Measurements from ENCODE around the gene PSMD4.
A peak's percentile ranks its signal among the peaks of the same experiment; 100 is the strongest.
"Not testable (repeated sequence)": the region's sequence is repeated elsewhere in the genome, so short reads cannot be mapped to it uniquely, and the experiment has no call there.

PSMD4 gene

DNA sequence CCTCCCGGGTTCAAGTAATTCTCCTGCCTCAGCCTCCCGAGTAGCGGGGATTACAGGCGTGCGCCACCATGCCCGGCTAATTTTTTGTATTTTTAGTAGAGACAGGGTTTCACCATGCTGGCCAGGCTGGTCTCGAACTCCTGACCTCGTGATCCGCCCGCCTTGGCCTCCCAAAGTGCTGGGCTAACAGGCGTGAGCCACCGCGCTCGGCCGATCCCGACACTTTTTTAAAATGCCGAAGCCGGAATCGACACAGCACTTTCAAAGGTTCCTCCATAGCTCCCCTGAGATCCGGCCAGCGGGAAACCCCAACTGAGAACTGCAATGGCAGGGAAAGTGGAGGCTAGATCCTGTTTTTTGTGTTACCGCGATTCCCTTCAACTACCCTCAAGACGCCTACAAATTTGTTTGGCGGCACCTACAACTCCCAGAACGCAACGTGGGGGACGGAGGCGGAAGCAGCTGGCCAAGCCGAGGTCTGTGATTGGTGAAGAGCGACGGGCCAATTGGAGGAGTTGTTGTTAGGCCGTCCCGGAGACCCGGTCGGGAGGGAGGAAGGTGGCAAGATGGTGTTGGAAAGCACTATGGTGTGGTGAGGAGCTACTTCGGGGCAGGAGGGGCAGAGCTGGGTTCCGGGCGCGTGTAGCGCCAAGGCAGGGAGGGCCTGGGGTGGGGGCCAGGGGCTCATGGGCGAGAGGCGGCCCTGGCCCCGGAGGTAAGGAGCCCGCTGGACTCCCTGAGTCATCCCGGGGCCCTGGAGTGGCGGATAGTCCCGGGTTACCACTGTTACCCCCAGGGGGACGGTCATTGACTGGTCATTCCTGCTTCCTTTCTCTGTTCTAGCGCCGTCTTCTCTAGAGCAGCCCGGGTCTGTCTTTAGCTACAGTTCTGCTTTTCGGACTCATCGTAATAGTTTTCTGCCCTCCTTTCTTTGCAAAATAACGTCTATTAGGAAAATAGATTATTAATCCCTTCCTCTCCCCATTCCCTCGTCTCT lies at the start of gene PSMD4:
TSS of gene PSMD4 (plus strand) at position 518 of the 997 bp plus-strand sequence. CDS start at position 567, 49 bp downstream.
- Histone ChIP-seq H3K9me3 (ENCODE audit: control insufficient read depth in 1 of 2, low read length in 2 of 2) (no peaks in the 10 kb centered on the region), H3K27ac (ENCODE audit: low read depth, low read length) (peak within 1 kb of the TSS; percentile 63), H3K27me3 (ENCODE audit: control insufficient read depth in 1 of 2, insufficient read depth in 2 of 2, low read length in 2 of 2) (no peaks in the 10 kb centered on the region), H3K36me3 (ENCODE audit: control insufficient read depth in 1 of 2, insufficient read depth in 2 of 2, low read length in 2 of 2) (peaks cover 2 to 3% of the 10 kb centered on the region in 2 donors), H3K4me1 (ENCODE audit: control insufficient read depth in 1 of 2, insufficient read depth in 2 of 2, low read length in 2 of 2) (peaks cover 8 to 10% of the 10 kb centered on the region in 2 donors), H3K4me3 (ENCODE audit: low read depth in 1 of 2, low read length in 2 of 2) (peak within 1 kb of the TSS; percentile 86 to 97), H3K9ac (ENCODE audit: low read depth in 1 of 2, low read length in 2 of 2) (peak within 1 kb of the TSS; percentile 87 to 95)

GRCh38 chr1:151205381-151205965 lies 49.1 kb upstream of the PSMD4 start:
- H3K27ac ChIP-seq (ENCODE audit: low read depth, low read length); H3K4me3 ChIP-seq (ENCODE audit: low read depth in 1 of 2, low read length in 2 of 2); H3K9ac ChIP-seq (ENCODE audit: low read depth in 1 of 2, low read length in 2 of 2); H3K4me1 ChIP-seq (ENCODE audit: control insufficient read depth in 1 of 2, insufficient read depth in 2 of 2, low read length in 2 of 2); H3K9me3 ChIP-seq (ENCODE audit: control insufficient read depth in 1 of 2, low read length in 2 of 2); H3K27me3 ChIP-seq (ENCODE audit: control insufficient read depth in 1 of 2, insufficient read depth in 2 of 2, low read length in 2 of 2): not testable (repeated sequence)
- peaks cover 0 to 47% of the 10 kb centered on the region in 2 donors for H3K36me3 ChIP-seq (ENCODE audit: control insufficient read depth in 1 of 2, insufficient read depth in 2 of 2, low read length in 2 of 2)

DNA sequence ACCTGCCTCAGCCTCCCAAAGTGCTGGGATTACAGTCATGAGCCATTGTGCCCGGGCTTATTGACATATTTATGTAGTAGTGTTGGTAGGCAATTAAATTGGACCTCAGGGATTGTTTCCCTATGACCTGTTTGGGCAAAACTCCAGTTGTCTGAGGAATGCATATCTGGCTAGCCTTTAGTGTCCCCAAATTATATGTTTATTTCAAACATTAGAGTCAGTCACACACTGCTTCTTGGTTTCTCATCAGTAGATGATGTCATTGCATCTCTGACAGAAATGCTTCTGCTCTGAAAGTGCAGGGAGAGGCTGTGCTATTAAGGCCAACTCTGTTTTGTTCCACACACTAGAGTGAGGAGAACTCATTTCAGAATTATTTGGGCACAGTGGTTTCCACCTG lies 43.7 kb upstream of the PSMD4 start:
- no peaks in the 10 kb centered on the region for H3K9me3 ChIP-seq (ENCODE audit: control insufficient read depth in 1 of 2, low read length in 2 of 2)
- H3K4me3 ChIP-seq (ENCODE audit: low read depth in 1 of 2, low read length in 2 of 2): no peak overlapping the region
- no peaks in the 10 kb centered on the region for H3K4me1 ChIP-seq (ENCODE audit: control insufficient read depth in 1 of 2, insufficient read depth in 2 of 2, low read length in 2 of 2)
- peaks cover 0 to 44% of the 10 kb centered on the region in 2 donors for H3K36me3 ChIP-seq (ENCODE audit: control insufficient read depth in 1 of 2, insufficient read depth in 2 of 2, low read length in 2 of 2)
- no peak overlapping the region for H3K27ac ChIP-seq (ENCODE audit: low read depth, low read length)
- H3K9ac ChIP-seq (ENCODE audit: low read depth in 1 of 2, low read length in 2 of 2): no peak overlapping the region
- H3K27me3 ChIP-seq (ENCODE audit: control insufficient read depth in 1 of 2, insufficient read depth in 2 of 2, low read length in 2 of 2): no peaks in the 10 kb centered on the region

DNA sequence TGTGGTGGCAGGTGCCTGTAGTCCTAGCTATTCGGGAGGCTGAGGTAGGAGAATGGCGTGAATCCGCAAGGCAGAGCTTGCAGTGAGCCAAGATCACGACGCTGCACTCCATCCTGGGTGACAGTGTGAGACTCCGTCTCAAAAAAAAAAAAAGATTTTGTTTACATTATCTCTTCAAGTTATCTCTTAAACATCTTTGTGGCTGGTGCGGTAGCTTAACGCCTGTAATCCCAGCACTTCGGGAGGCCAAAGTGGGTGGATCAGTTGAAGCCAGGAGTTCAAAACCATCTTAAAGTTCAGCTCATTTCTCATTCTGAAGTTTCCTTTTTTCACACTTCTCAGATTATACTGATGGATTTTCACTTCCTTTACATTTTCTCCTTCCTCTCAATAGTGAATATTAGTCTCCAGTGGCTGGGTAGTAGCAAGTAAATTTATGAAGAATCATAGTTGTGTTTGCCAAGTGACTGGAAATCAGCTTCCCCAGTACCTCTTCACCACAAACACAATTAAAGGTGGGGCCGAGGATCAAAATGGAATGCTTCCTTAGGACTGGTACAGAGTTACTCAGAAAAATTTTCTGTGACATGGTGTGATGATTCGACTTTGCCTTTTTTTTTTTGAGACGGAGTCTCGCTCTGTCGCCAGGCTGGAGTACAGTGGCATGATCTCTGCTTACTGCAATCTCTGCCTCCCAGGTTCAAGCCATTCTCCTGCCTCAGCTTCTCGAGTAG lies 42.4 kb upstream of the PSMD4 start:
- Histone ChIP-seq H3K36me3 (ENCODE audit: control insufficient read depth in 1 of 2, insufficient read depth in 2 of 2, low read length in 2 of 2) (peaks cover 0 to 37% of the 10 kb centered on the region in 2 donors), H3K9me3 (ENCODE audit: control insufficient read depth in 1 of 2, low read length in 2 of 2) (no peaks in the 10 kb centered on the region), H3K9ac (ENCODE audit: low read depth in 1 of 2, low read length in 2 of 2) (no peak overlapping the region), H3K27ac (ENCODE audit: low read depth, low read length) (no peak overlapping the region), H3K4me1 (ENCODE audit: control insufficient read depth in 1 of 2, insufficient read depth in 2 of 2, low read length in 2 of 2) (no peaks in the 10 kb centered on the region), H3K27me3 (ENCODE audit: control insufficient read depth in 1 of 2, insufficient read depth in 2 of 2, low read length in 2 of 2) (no peaks in the 10 kb centered on the region), H3K4me3 (ENCODE audit: low read depth in 1 of 2, low read length in 2 of 2) (no peak overlapping the region)

GRCh38 chr1:151213560-151213959 lies 41.0 kb upstream of the PSMD4 start:
- H3K36me3 ChIP-seq (ENCODE audit: control insufficient read depth in 1 of 2, insufficient read depth in 2 of 2, low read length in 2 of 2): peaks cover 0 to 34% of the 10 kb centered on the region in 2 donors
- no peaks in the 10 kb centered on the region for H3K4me1 ChIP-seq (ENCODE audit: control insufficient read depth in 1 of 2, insufficient read depth in 2 of 2, low read length in 2 of 2)
- H3K9ac ChIP-seq (ENCODE audit: low read depth in 1 of 2, low read length in 2 of 2): no peak overlapping the region
- H3K9me3 ChIP-seq (ENCODE audit: control insufficient read depth in 1 of 2, low read length in 2 of 2): no peaks in the 10 kb centered on the region
- no peaks in the 10 kb centered on the region for H3K27me3 ChIP-seq (ENCODE audit: control insufficient read depth in 1 of 2, insufficient read depth in 2 of 2, low read length in 2 of 2)
- no peak overlapping the region for H3K4me3 ChIP-seq (ENCODE audit: low read depth in 1 of 2, low read length in 2 of 2)
- H3K27ac ChIP-seq (ENCODE audit: low read depth, low read length): no peak overlapping the region

- Histone ChIP-seq H3K9me3 (ENCODE audit: control insufficient read depth in 1 of 2, low read length in 2 of 2) (no peaks in the 10 kb centered on the region), H3K9ac (ENCODE audit: low read depth in 1 of 2, low read length in 2 of 2) (no peak overlapping the region), H3K4me1 (ENCODE audit: control insufficient read depth in 1 of 2, insufficient read depth in 2 of 2, low read length in 2 of 2) (no peaks in the 10 kb centered on the region), H3K4me3 (ENCODE audit: low read depth in 1 of 2, low read length in 2 of 2) (no peak overlapping the region), H3K27ac (ENCODE audit: low read depth, low read length) (no peak overlapping the region), H3K27me3 (ENCODE audit: control insufficient read depth in 1 of 2, insufficient read depth in 2 of 2, low read length in 2 of 2) (no peaks in the 10 kb centered on the region), H3K36me3 (ENCODE audit: control insufficient read depth in 1 of 2, insufficient read depth in 2 of 2, low read length in 2 of 2) (peaks cover 4 to 38% of the 10 kb centered on the region in 2 donors)
Measured at GRCh38 chr1:151221616-151222015, 32.9 kb upstream of the PSMD4 start.

GRCh38 chr1:151222130-151222529 lies 32.4 kb upstream of the PSMD4 start:
- no peaks in the 10 kb centered on the region for H3K27me3 ChIP-seq (ENCODE audit: control insufficient read depth in 1 of 2, insufficient read depth in 2 of 2, low read length in 2 of 2)
- no peaks in the 10 kb centered on the region for H3K9me3 ChIP-seq (ENCODE audit: control insufficient read depth in 1 of 2, low read length in 2 of 2)
- H3K9ac ChIP-seq (ENCODE audit: low read depth in 1 of 2, low read length in 2 of 2): no peak overlapping the region
- H3K27ac ChIP-seq (ENCODE audit: low read depth, low read length): no peak overlapping the region
- H3K4me3 ChIP-seq (ENCODE audit: low read depth in 1 of 2, low read length in 2 of 2): no peak overlapping the region
- no peaks in the 10 kb centered on the region for H3K4me1 ChIP-seq (ENCODE audit: control insufficient read depth in 1 of 2, insufficient read depth in 2 of 2, low read length in 2 of 2)
- peaks cover 4 to 39% of the 10 kb centered on the region in 2 donors for H3K36me3 ChIP-seq (ENCODE audit: control insufficient read depth in 1 of 2, insufficient read depth in 2 of 2, low read length in 2 of 2)

- Histone ChIP-seq H3K4me3 (ENCODE audit: low read depth in 1 of 2, low read length in 2 of 2) (no peak overlapping the region), H3K4me1 (ENCODE audit: control insufficient read depth in 1 of 2, insufficient read depth in 2 of 2, low read length in 2 of 2) (no peaks in the 10 kb centered on the region), H3K27me3 (ENCODE audit: control insufficient read depth in 1 of 2, insufficient read depth in 2 of 2, low read length in 2 of 2) (no peaks in the 10 kb centered on the region), H3K9me3 (ENCODE audit: control insufficient read depth in 1 of 2, low read length in 2 of 2) (no peaks in the 10 kb centered on the region), H3K36me3 (ENCODE audit: control insufficient read depth in 1 of 2, insufficient read depth in 2 of 2, low read length in 2 of 2) (peaks cover 61 to 89% of the 10 kb centered on the region in 2 donors), H3K27ac (ENCODE audit: low read depth, low read length) (no peak overlapping the region), H3K9ac (ENCODE audit: low read depth in 1 of 2, low read length in 2 of 2) (no peak overlapping the region)
Measured at GRCh38 chr1:151235235-151235634, 19.3 kb upstream of the PSMD4 start.

- no peak overlapping the region for H3K4me3 ChIP-seq (ENCODE audit: low read depth in 1 of 2, low read length in 2 of 2)
- no peak overlapping the region for H3K27ac ChIP-seq (ENCODE audit: low read depth, low read length)
- no peak overlapping the region for H3K9ac ChIP-seq (ENCODE audit: low read depth in 1 of 2, low read length in 2 of 2)
- H3K4me1 ChIP-seq (ENCODE audit: control insufficient read depth in 1 of 2, insufficient read depth in 2 of 2, low read length in 2 of 2): no peaks in the 10 kb centered on the region
- peaks cover 61 to 88% of the 10 kb centered on the region in 2 donors for H3K36me3 ChIP-seq (ENCODE audit: control insufficient read depth in 1 of 2, insufficient read depth in 2 of 2, low read length in 2 of 2)
- H3K9me3 ChIP-seq (ENCODE audit: control insufficient read depth in 1 of 2, low read length in 2 of 2): no peaks in the 10 kb centered on the region
- no peaks in the 10 kb centered on the region for H3K27me3 ChIP-seq (ENCODE audit: control insufficient read depth in 1 of 2, insufficient read depth in 2 of 2, low read length in 2 of 2)
Measured at GRCh38 chr1:151237678-151238466, 16.7 kb upstream of the PSMD4 start.

Measured in duodenal mucosa (tissue), 2 donors.